DOHH2 (cell line): ENCODE measurements around the gene FGA.

Experiments
- CTCF ChIP-seq: fragments of 200-600 bp; sonication (generic); IDR thresholded peaks from one replicate; pipeline ENCODE4 v1.5.1; 2014; ENCODE audit warnings: antibody characterized with exemption, mild to moderate bottlenecking, low read depth, low read length; ENCODE audit not compliant: poor library complexity, severe bottlenecking
- EZH2phosphoT487 ChIP-seq: fragments of 200-600 bp; sonication (generic); IDR thresholded peaks from 2 replicates; pipeline ENCODE4 v1.6.1; 2017; ENCODE audit warnings: borderline replicate concordance, mild to moderate bottlenecking, antibody characterized with exemption, low read length, moderate library complexity, mixed read lengths

DNA sequence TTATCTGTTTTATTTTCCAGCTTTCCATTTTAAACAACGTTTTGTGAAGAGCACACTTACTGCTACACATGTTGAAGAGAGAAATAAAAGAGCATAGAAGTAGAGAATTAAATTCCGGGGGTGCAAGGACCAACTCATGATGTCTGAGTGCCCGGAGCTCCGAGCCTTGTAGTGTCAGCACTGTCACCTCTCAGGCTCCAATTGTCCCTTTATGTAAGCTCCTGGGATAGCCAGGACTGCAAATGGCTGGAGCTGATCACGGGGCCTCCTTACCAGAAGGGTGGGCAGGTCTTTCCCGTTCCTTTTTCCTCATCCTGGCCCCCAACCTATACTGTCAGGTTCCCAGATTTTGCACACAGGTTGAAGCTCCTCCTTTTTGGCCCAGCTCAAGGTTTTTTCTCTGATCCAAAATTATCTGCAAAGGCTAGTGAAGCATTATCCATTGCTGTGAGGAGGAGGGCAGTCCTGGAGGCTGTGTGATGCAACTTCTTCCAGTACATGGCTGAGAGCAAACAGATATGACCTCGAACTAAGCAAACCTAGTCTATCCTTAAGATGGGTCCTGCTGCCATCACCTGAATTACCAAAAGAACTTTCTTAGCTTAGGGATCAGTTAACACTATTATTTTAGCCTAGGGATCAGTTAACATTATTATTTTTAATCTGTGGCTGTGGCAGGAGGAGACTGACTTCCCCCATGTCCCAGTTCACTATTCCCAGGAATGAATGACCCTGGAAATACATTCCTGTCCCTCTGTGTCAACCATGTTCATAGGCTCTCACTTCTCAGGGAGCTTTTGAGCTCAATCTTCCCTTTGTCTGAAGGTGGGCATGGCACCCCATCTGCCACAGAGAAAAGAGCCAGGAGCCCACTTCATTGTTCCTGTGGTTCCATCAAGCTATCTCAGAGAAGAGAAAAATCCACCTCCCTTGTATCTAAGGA is 22.2 kb upstream of the FGA start, which contains the start of gene FGG:
- TF ChIP-seq CTCF (no peak), EZH2phosphoT487 (no peak)
